ENCODE data around the gene ACTR2.
A peak's percentile ranks its signal among the peaks of the same experiment; 100 is the strongest.
"Not testable (repeated sequence)": the region's sequence is repeated elsewhere in the genome, so short reads cannot be mapped to it uniquely, and the experiment has no call there.

Gene ACTR2

DNA sequence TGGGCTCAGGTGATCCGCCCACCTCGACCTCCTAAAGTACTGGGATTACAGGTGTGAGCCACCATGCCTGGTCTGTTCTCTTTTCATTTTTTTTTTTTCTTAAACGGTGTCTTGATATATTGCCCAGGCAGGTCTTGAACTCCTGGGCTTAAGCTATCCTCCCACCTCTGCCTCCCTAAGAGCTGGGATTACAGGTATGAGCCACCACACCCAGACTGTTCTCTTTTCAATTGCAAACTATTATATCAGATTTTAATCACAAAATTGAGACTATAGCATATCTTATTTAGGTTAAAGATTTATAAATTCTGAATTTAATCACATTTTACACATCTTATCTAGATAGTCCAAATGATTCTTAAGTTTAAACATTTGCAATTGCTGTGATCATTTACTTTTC is 15.5 kb upstream of the ACTR2 start:
- Histone ChIP-seq H3K9ac (ENCODE audit: low read length) (no peak overlapping the region), H3K4me3 (ENCODE audit: low read length) (no peak overlapping the region), H3K36me3 (ENCODE audit: control insufficient read depth, insufficient read depth, low read length) (no peaks in the 10 kb centered on the region), H3K9me3 (ENCODE audit: control insufficient read depth, low read length) (no peaks in the 10 kb centered on the region), H3K4me1 (ENCODE audit: control insufficient read depth, insufficient read depth, low read length) (no peaks in the 10 kb centered on the region), H3K27me3 (ENCODE audit: control insufficient read depth, insufficient read depth, low read length) (no peaks in the 10 kb centered on the region)

DNA sequence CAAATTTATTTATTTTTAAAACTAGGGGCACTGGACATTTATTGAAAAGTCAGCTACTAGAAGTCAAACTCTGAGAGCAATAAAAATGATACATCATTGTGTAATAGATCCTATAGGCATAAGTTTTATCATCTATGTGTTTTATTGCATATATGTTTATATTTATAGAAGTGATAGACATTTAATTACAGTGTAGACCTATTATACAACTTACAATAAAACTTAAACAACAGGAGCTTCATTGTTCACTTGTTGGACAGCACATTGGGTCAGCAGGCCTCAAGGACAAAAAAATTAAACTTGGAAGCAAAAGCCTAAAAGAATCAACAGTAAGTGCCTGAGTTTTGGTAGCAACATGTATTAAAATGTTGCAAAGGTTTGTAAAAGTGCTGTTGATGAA is 15.0 kb upstream of the ACTR2 start:
- Histone ChIP-seq H3K9ac (ENCODE audit: low read length) (no peak overlapping the region), H3K36me3 (ENCODE audit: control insufficient read depth, insufficient read depth, low read length) (no peaks in the 10 kb centered on the region), H3K27me3 (ENCODE audit: control insufficient read depth, insufficient read depth, low read length) (no peaks in the 10 kb centered on the region), H3K4me3 (ENCODE audit: low read length) (no peak overlapping the region), H3K4me1 (ENCODE audit: control insufficient read depth, insufficient read depth, low read length) (no peaks in the 10 kb centered on the region), H3K9me3 (ENCODE audit: control insufficient read depth, low read length) (no peaks in the 10 kb centered on the region)

DNA sequence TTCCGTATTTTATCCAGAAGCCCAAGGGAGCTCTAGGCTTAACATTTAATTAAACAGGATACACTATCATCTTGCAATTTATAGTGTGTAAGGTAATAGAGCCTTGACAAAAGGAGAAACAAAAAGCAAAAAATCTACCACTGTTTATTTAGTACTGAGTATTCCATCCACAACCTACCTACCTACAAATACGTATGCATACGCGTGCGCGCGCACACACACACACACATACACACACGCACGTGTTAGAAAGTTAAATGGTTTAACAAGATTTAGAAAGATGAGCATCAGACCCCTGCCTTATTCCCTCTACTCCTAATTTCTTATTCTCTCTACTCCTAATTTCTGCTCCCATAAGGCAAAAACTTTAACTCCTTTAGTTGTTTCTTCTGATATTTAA is 14.6 kb upstream of the ACTR2 start:
- H3K9ac ChIP-seq (ENCODE audit: low read length) = no peak overlapping the region
- no peak overlapping the region for H3K4me3 ChIP-seq (ENCODE audit: low read length)
- H3K9me3 ChIP-seq (ENCODE audit: control insufficient read depth, low read length) = no peaks in the 10 kb centered on the region
- H3K36me3 ChIP-seq (ENCODE audit: control insufficient read depth, insufficient read depth, low read length) = no peaks in the 10 kb centered on the region
- H3K27me3 ChIP-seq (ENCODE audit: control insufficient read depth, insufficient read depth, low read length) = no peaks in the 10 kb centered on the region
- H3K4me1 ChIP-seq (ENCODE audit: control insufficient read depth, insufficient read depth, low read length) = no peaks in the 10 kb centered on the region

DNA sequence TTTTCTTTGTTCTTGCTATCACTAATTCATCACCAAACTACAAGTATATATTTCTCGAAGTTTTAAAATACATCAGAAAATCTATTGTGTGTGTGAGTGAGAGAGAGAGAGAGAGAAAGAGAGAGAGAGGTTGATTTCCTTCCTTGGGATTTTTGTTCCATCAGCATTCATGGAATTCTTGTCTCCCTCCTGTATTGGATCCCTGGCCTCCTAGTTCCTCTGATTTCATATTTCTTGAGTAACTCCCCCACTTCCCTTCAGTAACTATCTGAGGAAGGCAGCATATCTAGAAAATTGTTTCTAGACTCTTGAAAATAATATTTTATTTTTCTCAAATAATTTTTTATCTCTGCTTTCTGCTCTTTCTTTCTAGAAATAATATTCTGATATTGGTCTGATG is 13.3 kb upstream of the ACTR2 start:
- Histone ChIP-seq H3K4me3 (ENCODE audit: low read length) (no peak overlapping the region), H3K27me3 (ENCODE audit: control insufficient read depth, insufficient read depth, low read length) (no peaks in the 10 kb centered on the region), H3K9me3 (ENCODE audit: control insufficient read depth, low read length) (no peaks in the 10 kb centered on the region), H3K9ac (ENCODE audit: low read length) (no peak overlapping the region), H3K36me3 (ENCODE audit: control insufficient read depth, insufficient read depth, low read length) (no peaks in the 10 kb centered on the region), H3K4me1 (ENCODE audit: control insufficient read depth, insufficient read depth, low read length) (no peaks in the 10 kb centered on the region)

DNA sequence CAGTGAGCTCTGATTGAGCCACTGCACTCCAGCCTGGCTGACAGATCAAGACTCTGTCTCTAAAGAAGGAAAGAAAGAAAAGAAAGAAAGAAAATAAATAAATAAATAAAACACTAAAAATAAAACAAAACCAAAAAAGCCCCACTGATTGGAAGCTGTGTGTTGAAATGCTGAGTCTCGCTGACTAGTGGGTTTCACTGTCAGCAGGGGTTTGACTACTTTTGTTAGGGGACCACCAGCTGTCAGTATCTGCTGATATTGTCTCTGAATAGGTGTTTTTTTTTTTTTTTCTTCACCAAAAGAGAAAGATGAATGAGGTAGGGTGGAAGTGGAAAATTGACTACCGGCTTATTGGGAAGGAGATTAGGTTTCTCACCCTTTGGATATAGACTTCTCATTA is 12.8 kb upstream of the ACTR2 start:
- Histone ChIP-seq H3K9me3 (ENCODE audit: control insufficient read depth, low read length) (no peaks in the 10 kb centered on the region), H3K9ac (ENCODE audit: low read length) (no peak overlapping the region), H3K4me1 (ENCODE audit: control insufficient read depth, insufficient read depth, low read length) (no peaks in the 10 kb centered on the region), H3K4me3 (ENCODE audit: low read length) (no peak overlapping the region), H3K27me3 (ENCODE audit: control insufficient read depth, insufficient read depth, low read length) (no peaks in the 10 kb centered on the region), H3K36me3 (ENCODE audit: control insufficient read depth, insufficient read depth, low read length) (no peaks in the 10 kb centered on the region)

DNA sequence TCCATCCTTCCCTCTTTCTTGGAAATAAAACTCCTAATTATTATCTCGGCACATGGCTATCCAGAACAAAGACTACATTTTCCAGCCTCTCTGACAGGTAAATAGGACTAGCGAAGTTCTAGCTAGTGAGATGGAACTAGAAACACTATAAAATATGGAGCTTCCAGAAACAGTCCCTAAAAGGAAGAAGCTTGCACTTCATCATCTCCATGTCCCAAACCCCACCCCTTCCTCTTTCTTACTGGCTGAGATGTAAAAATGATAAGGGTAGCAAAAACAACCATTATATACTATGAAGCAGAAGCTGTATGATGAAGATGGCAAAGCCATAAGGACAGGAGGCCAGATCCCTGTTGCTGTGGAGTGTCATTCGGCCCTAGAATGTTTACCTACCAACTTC is 11.7 kb upstream of the ACTR2 start:
- no peaks in the 10 kb centered on the region for H3K36me3 ChIP-seq (ENCODE audit: control insufficient read depth, insufficient read depth, low read length)
- H3K4me3 ChIP-seq (ENCODE audit: low read length) = no peak overlapping the region
- H3K9me3 ChIP-seq (ENCODE audit: control insufficient read depth, low read length) = no peaks in the 10 kb centered on the region
- no peak overlapping the region for H3K9ac ChIP-seq (ENCODE audit: low read length)
- no peaks in the 10 kb centered on the region for H3K4me1 ChIP-seq (ENCODE audit: control insufficient read depth, insufficient read depth, low read length)
- no peaks in the 10 kb centered on the region for H3K27me3 ChIP-seq (ENCODE audit: control insufficient read depth, insufficient read depth, low read length)

DNA sequence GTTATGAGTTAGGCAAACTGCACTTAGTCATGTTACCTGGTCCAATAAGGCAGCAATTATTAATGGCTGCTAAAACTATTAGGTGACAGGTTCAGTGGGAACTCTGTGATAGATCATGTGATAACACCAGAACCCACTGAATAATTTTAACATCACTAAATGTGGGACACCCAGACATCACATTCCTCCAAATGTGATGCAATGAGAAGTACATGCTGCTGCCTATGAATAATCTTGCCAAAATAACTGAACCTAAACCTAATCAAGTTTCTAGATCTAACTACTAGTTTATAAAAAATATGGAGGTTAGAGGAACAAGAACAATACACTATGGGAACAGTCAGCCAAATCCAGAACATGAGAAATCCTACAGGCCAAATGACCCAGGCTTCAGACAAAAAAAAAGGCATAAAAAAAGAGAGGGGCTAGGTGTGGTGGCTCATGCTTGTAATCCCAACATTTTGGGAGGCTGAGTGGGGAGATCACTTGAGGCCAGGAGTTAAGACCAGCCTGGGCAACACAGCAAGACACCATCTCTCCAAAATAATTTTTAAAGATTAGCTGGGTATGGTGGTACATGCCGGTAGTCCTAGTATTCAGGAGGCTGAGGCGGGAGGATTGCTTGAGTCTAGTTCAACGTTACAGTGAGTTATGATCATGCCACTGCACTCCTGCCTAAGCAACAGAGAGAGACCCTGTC is 7.0 kb upstream of the ACTR2 start:
- no peak overlapping the region for H3K9ac ChIP-seq (ENCODE audit: low read length)
- H3K4me1 ChIP-seq (ENCODE audit: control insufficient read depth, insufficient read depth, low read length) = no peaks in the 10 kb centered on the region
- no peaks in the 10 kb centered on the region for H3K27me3 ChIP-seq (ENCODE audit: control insufficient read depth, insufficient read depth, low read length)
- H3K36me3 ChIP-seq (ENCODE audit: control insufficient read depth, insufficient read depth, low read length) = no peaks in the 10 kb centered on the region
- H3K9me3 ChIP-seq (ENCODE audit: control insufficient read depth, low read length) = no peaks in the 10 kb centered on the region
- H3K4me3 ChIP-seq (ENCODE audit: low read length) = no peak overlapping the region

DNA sequence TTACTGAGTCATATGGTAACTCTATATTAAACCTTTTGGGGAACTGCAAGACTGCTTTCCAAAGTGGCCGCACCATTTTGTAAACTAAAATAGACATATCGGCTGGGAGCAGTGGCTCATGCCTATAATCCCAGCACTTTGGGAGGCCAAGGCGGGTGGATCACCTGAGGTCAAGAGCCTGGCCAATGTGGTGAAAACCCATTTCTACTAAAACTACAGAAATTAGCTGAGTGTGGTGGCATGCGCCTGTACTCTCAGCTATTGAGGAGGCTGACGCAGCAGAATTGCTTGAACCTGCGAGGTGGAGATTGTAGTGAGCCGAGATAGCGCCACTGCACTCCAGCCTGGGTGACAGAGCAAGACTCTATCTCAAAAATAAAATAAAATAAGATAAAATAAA is 6.4 kb upstream of the ACTR2 start:
- not testable (repeated sequence) for H3K4me3 ChIP-seq (ENCODE audit: low read length); H3K36me3 ChIP-seq (ENCODE audit: control insufficient read depth, insufficient read depth, low read length); H3K27me3 ChIP-seq (ENCODE audit: control insufficient read depth, insufficient read depth, low read length); H3K9ac ChIP-seq (ENCODE audit: low read length); H3K9me3 ChIP-seq (ENCODE audit: control insufficient read depth, low read length); H3K4me1 ChIP-seq (ENCODE audit: control insufficient read depth, insufficient read depth, low read length)

DNA sequence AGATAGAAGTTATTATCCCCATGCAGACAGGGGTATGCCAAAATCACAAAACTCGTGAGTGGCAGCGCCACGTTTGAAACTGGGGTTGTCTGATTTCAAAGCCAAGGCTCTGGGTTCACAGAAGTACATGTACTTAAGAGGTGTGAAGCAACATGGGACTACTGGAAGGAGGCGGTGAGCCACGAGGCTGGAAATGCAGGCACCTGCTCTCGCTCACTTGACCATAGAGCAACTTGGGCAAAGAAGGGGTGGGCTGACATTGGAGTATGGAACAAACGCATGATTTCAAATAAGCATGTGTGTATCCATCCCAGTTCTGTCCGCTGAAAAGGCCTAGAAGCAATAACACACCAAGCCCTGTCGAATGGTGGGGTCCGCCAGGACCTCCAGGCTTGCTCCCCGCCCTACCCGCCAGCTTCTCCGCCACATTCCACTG is 593 bp upstream of the ACTR2 start:
- H3K9me3 ChIP-seq (ENCODE audit: control insufficient read depth, low read length) = no peaks in the 10 kb centered on the region
- no peaks in the 10 kb centered on the region for H3K36me3 ChIP-seq (ENCODE audit: control insufficient read depth, insufficient read depth, low read length)
- peak overlapping the region; percentile 75 for H3K9ac ChIP-seq (ENCODE audit: low read length)
- peaks cover 10% of the 10 kb centered on the region for H3K4me1 ChIP-seq (ENCODE audit: control insufficient read depth, insufficient read depth, low read length)
- H3K4me3 ChIP-seq (ENCODE audit: low read length) = peak overlapping the region; percentile 71
- no peaks in the 10 kb centered on the region for H3K27me3 ChIP-seq (ENCODE audit: control insufficient read depth, insufficient read depth, low read length)

DNA sequence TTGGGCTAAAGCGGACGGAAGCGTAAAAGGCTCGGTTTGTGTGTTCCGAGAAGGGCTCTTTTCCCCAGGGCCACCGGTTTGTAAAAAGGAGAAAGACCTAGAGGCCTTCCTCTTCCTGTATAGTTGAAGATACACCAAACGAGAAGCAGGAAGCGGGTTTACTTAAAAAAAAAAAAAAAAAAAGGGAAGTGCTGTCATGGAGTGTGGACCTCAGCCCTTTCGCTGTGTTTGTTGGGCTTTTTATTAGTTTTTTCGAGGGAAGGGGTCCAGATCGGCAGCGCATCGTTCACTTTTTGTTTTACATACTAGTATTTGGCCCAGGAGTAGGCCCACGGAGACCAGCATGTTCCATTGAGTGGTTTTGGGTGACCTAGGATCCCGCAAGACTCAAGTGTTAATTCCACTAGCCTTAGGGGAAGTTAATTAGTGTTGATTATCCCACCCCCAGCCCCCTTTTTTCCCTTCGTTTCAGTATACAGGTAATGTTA is 676 bp downstream of the ACTR2 start:
- Histone ChIP-seq H3K9ac (ENCODE audit: low read length) (peak overlapping the region; percentile 99), H3K4me1 (ENCODE audit: control insufficient read depth, insufficient read depth, low read length) (peaks cover 10% of the 10 kb centered on the region), H3K27me3 (ENCODE audit: control insufficient read depth, insufficient read depth, low read length) (no peaks in the 10 kb centered on the region), H3K9me3 (ENCODE audit: control insufficient read depth, low read length) (no peaks in the 10 kb centered on the region), H3K4me3 (ENCODE audit: low read length) (peak overlapping the region; percentile 42), H3K36me3 (ENCODE audit: control insufficient read depth, insufficient read depth, low read length) (no peaks in the 10 kb centered on the region)

DNA sequence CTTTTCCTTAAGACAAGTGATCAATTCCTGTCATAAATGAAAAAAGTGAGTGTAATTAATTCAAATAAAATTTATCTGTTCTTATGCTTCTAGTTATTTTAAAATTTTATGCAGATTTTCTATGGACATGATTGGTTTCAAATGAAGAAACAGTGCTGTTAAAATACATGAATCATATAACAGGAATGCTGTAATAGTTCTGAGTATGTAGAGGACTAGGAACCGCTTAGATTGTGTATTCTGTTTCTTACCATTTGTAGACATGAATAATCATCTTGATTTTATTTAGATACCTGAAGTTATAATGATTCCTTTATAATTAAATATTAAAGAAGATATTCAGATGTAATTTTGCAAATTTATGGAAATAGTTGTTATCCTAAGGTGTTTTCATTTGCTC is 3.5 kb downstream of the ACTR2 start:
- no peaks in the 10 kb centered on the region for H3K36me3 ChIP-seq (ENCODE audit: control insufficient read depth, insufficient read depth, low read length)
- H3K4me3 ChIP-seq (ENCODE audit: low read length) = no peak overlapping the region
- peaks cover 10% of the 10 kb centered on the region for H3K4me1 ChIP-seq (ENCODE audit: control insufficient read depth, insufficient read depth, low read length)
- H3K9ac ChIP-seq (ENCODE audit: low read length) = no peak overlapping the region
- no peaks in the 10 kb centered on the region for H3K9me3 ChIP-seq (ENCODE audit: control insufficient read depth, low read length)
- H3K27me3 ChIP-seq (ENCODE audit: control insufficient read depth, insufficient read depth, low read length) = no peaks in the 10 kb centered on the region

DNA sequence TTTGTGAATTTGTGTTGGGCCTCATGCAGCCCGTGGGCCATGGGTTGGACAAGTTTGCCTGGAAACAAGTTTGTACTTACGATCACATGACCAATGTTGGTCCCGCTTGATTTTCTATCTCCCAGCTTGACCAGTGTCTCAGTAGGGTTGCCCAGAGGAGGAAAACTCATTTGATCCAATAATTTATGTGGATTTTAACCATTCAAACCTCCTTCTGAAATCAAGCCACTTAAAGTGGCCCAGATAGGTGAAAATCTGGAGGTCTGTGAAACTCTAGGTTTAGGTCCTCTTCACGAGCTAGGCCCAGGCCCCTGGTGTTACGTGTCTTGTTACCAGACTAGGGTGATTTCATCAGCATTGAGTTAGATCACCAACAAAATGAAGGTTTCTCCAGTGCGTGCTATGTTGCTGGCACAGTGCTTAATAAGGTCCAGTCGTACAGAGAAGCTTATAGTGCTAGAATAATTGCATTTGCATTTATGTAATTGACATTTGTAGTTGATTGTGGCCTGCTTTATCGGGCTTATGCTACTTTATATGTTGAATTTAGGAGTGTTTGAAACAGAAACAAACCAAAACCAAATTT is 4.4 kb downstream of the ACTR2 start:
- peaks cover under 1% of the 10 kb centered on the region for H3K4me1 ChIP-seq (ENCODE audit: control insufficient read depth, insufficient read depth, low read length)
- H3K36me3 ChIP-seq (ENCODE audit: control insufficient read depth, insufficient read depth, low read length) = no peaks in the 10 kb centered on the region
- no peaks in the 10 kb centered on the region for H3K9me3 ChIP-seq (ENCODE audit: control insufficient read depth, low read length)
- no peak overlapping the region for H3K4me3 ChIP-seq (ENCODE audit: low read length)
- H3K27me3 ChIP-seq (ENCODE audit: control insufficient read depth, insufficient read depth, low read length) = no peaks in the 10 kb centered on the region
- no peak overlapping the region for H3K9ac ChIP-seq (ENCODE audit: low read length)
